Upper lobe of left lung (tissue), 4 donors: ENCODE results near the gene NECTIN2.

ENCODE experiments used
- POLR2A ChIP-seq, 4 donors: fragments of 450-650 bp; IDR thresholded peaks; one replicate each; pipeline ENCODE4 v1.5.1; 2016 to 2017; ENCODE audit warnings: antibody characterized with exemption in 4 of 4, mild to moderate bottlenecking in 2 of 4
- POLR2AphosphoS5 ChIP-seq, 2 donors: sonication (generic); formaldehyde crosslinking; IDR thresholded peaks; one replicate each; pipeline ENCODE4 v1.5.1; 2017; ENCODE audit warnings: antibody characterized with exemption in 2 of 2
- TF ChIP-seq, protein P1 (sequence below), 6 experiments: fragments of 450-650 bp in 4 of 6; fragments of 200-600 bp in 2 of 6; sonication (generic) in 2 of 6; IDR thresholded peaks; one replicate each; pipeline ENCODE4 v1.5.1; 2016 to 2019; ENCODE audit warnings: antibody characterized with exemption in 6 of 6

DNA sequence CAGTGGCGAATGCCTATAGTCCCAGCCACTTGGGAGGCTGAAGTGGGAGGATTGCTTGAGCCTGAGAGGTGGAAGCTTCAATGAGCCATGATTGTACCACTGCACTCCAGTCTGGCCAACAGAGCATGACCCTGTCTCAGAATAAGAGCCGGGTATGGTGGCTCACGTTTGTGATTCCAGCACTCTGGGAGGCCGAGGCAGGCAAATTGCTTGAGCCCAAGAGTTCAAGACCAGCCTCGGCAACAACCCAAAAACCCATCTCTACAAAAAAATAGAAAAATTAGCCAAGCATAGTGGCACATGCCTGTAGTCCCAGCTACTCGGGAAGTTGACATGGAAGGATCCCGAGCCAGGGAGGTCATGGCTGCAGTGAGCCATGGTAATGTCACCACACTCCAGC is 5.3 kb upstream of the NECTIN2 start:
- TF ChIP-seq, protein P1, sequence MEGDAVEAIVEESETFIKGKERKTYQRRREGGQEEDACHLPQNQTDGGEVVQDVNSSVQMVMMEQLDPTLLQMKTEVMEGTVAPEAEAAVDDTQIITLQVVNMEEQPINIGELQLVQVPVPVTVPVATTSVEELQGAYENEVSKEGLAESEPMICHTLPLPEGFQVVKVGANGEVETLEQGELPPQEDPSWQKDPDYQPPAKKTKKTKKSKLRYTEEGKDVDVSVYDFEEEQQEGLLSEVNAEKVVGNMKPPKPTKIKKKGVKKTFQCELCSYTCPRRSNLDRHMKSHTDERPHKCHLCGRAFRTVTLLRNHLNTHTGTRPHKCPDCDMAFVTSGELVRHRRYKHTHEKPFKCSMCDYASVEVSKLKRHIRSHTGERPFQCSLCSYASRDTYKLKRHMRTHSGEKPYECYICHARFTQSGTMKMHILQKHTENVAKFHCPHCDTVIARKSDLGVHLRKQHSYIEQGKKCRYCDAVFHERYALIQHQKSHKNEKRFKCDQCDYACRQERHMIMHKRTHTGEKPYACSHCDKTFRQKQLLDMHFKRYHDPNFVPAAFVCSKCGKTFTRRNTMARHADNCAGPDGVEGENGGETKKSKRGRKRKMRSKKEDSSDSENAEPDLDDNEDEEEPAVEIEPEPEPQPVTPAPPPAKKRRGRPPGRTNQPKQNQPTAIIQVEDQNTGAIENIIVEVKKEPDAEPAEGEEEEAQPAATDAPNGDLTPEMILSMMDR (IDR thresholded peaks at IDR 0.05): no peak
- no peak for TF ChIP-seq POLR2A (IDR thresholded peaks at IDR 0.05)
- TF ChIP-seq POLR2AphosphoS5 (IDR thresholded peaks at IDR 0.05): no peak
